ENCODE results near the gene TRIM16. TPM values are rescaled to one million over a fixed set of nuclear protein-coding genes. Genes with fewer than 3 reads are reported as not detected.
"Not testable (repeated sequence)": the region's sequence is repeated elsewhere in the genome, so short reads cannot be mapped to it uniquely, and the experiment has no call there.

The TRIM16 gene
- total RNA-seq, 6 experiments from 2014 or later: 2.9 to 6.3 (median 5.0) TPM

GRCh38 chr17:15699413-15699924 is 15.4 kb upstream of the TRIM16 start, which contains the start of gene ZNF286A:
Gene ZNF286A, plus strand, starts transcription at chr17:15699752. Its CDS starts 578 bp downstream, at chr17:15700330.
- DNase-seq: peak; percentile 98 to 100 (median 100)
- peak; percentile 99 to 100 (median 100) for ATAC-seq
- 0% methylated on average over 16 of the region's 44 CpGs for WGBS (ENCODE audit: insufficient coverage, low coverage, low lambda C conversion rate, missing lambda C conversion rate)

GRCh38 chr17:15698967-15699366 is 14.9 kb upstream of the TRIM16 start:
- H3K4me1 ChIP-seq; ATAC-seq; H3K36me3 ChIP-seq; H3K27me3 ChIP-seq; intact Hi-C loops (cut with DNase I); H3K9me3 ChIP-seq; DNase-seq: not testable (repeated sequence)
- peak overlapping the region; percentile 33 to 63 (median 56) for H3K4me3 ChIP-seq
- 0% methylated on average over 1 of the region's 3 CpGs for WGBS (ENCODE audit: insufficient coverage, low coverage, low lambda C conversion rate, missing lambda C conversion rate)
- H3K27ac ChIP-seq: peak overlapping the region in 1 of 3 donors; percentile 40

More at GRCh38 chr17:15699413-15699924, 15.4 kb upstream of the TRIM16 start, which contains the start of gene ZNF286A:
- Histone ChIP-seq H3K4me3 (peak within 1 kb of the TSS; percentile 33 to 63 (median 56)), H3K27ac (peak within 1 kb of the TSS in 1 of 3 donors; percentile 40)
- H3K9me3 ChIP-seq; H3K4me1 ChIP-seq; intact Hi-C loops (cut with DNase I); H3K36me3 ChIP-seq; H3K27me3 ChIP-seq: not testable (repeated sequence)
- peak; percentile 50 for TF ChIP-seq POLR2A (IDR thresholded peaks at IDR 0.05)

GRCh38 chr17:15687494-15687893 is 3.4 kb upstream of the TRIM16 start:
- H3K9me3 ChIP-seq; H3K4me3 ChIP-seq; DNase-seq; ATAC-seq; H3K27me3 ChIP-seq; intact Hi-C loops (cut with DNase I); H3K4me1 ChIP-seq; H3K27ac ChIP-seq; H3K36me3 ChIP-seq: not testable (repeated sequence)
- 100% methylated on average over 1 of the region's 1 CpG for WGBS (ENCODE audit: insufficient coverage, low coverage, low lambda C conversion rate, missing lambda C conversion rate)

GRCh38 chr17:15683135-15683534 is 976 bp downstream of the TRIM16 start:
- H3K36me3 ChIP-seq; H3K4me3 ChIP-seq; intact Hi-C loops (cut with DNase I); ATAC-seq; DNase-seq; H3K9me3 ChIP-seq; H3K27ac ChIP-seq; H3K27me3 ChIP-seq; H3K4me1 ChIP-seq: not testable (repeated sequence)
- WGBS (ENCODE audit: insufficient coverage, low coverage, low lambda C conversion rate, missing lambda C conversion rate): 92% methylated on average over 3 of the region's 3 CpGs

GRCh38 chr17:15675991-15676390 is 8.1 kb downstream of the TRIM16 start:
- intact Hi-C loops (cut with DNase I); H3K9me3 ChIP-seq: not testable (repeated sequence)
- WGBS (ENCODE audit: insufficient coverage, low coverage, low lambda C conversion rate, missing lambda C conversion rate): 92% methylated on average over 6 of the region's 6 CpGs

GRCh38 chr17:15674640-15675039 is 9.5 kb downstream of the TRIM16 start:
- H3K9me3 ChIP-seq; H3K27ac ChIP-seq; H3K4me1 ChIP-seq; H3K36me3 ChIP-seq; intact Hi-C loops (cut with DNase I); H3K27me3 ChIP-seq; ATAC-seq; DNase-seq; H3K4me3 ChIP-seq: not testable (repeated sequence)
- WGBS (ENCODE audit: insufficient coverage, low coverage, low lambda C conversion rate, missing lambda C conversion rate): 86% methylated on average over 1 of the region's 1 CpG

More at GRCh38 chr17:15675991-15676390, 8.1 kb downstream of the TRIM16 start:
- not testable (repeated sequence) for H3K4me1 ChIP-seq, DNase-seq, H3K4me3 ChIP-seq, ATAC-seq, H3K27ac ChIP-seq, H3K27me3 ChIP-seq, H3K36me3 ChIP-seq

- H3K36me3 ChIP-seq; intact Hi-C loops (cut with DNase I); H3K9me3 ChIP-seq; H3K4me3 ChIP-seq; ATAC-seq; H3K4me1 ChIP-seq; DNase-seq; H3K27ac ChIP-seq; H3K27me3 ChIP-seq: not testable (repeated sequence)
- 67% methylated on average over 4 of the region's 5 CpGs for WGBS (ENCODE audit: insufficient coverage, low coverage, low lambda C conversion rate, missing lambda C conversion rate)
These were observed 14.6 kb downstream of the TRIM16 start for GRCh38 chr17:15669526-15669925.

GRCh38 chr17:15663691-15664090 is 20.4 kb downstream of the TRIM16 start:
- intact Hi-C loops (cut with DNase I): no loop called here
- no peak for DNase-seq
- H3K4me3 ChIP-seq: no peak overlapping the region
- no peak overlapping the region for H3K27ac ChIP-seq
- no peaks in the 10 kb centered on the region for H3K4me1 ChIP-seq
- H3K9me3 ChIP-seq: no peaks in the 10 kb centered on the region
- WGBS (ENCODE audit: insufficient coverage, low coverage, low lambda C conversion rate, missing lambda C conversion rate): 91% methylated on average over 5 of the region's 5 CpGs
- no peaks in the 10 kb centered on the region for H3K36me3 ChIP-seq
- TF ChIP-seq POLR2A (IDR thresholded peaks at IDR 0.05): no peak
- no peak for TF ChIP-seq CTCF (IDR thresholded peaks at IDR 0.05)
- H3K27me3 ChIP-seq: no peaks in the 10 kb centered on the region
- no peak for ATAC-seq
